Liver (tissue), 9 donors: Measurements from ENCODE around the gene EVI5. TPM values are rescaled to one million over a fixed set of nuclear protein-coding genes. Genes with fewer than 3 reads are reported as not detected.

Experiments used
- DNase-seq: peaks from one replicate; pipeline ENCODE4 v3.0.0-alpha.2; 2017; ENCODE audit warnings: low spot score
- H3K27ac ChIP-seq, 2 donors: one replicate each; pipeline ENCODE4 v1.7.0; 2013; ENCODE audit warnings: inconsistent platforms in 2 of 2, low read length in 2 of 2, control low read depth in 1 of 2, low read depth in 1 of 2, mild to moderate bottlenecking in 1 of 2
- H3K27me3 ChIP-seq, 4 donors: one replicate each; pipeline versions ENCODE4 v1.6.1 to v1.7.0; 2013; ENCODE audit warnings: low read length in 3 of 4, inconsistent platforms in 1 of 4, mild to moderate bottlenecking in 1 of 4, moderate library complexity in 1 of 4; ENCODE audit not compliant: control insufficient read depth in 4 of 4, insufficient read depth in 4 of 4
- H3K36me3 ChIP-seq, 4 donors: one replicate each; pipeline versions ENCODE4 v1.6.1 to v1.7.0; 2013; ENCODE audit warnings: low read length in 3 of 4, mild to moderate bottlenecking in 3 of 4, low read depth in 1 of 4, moderate library complexity in 1 of 4; ENCODE audit not compliant: control insufficient read depth in 4 of 4, insufficient read depth in 3 of 4
- H3K4me1 ChIP-seq, 4 donors: one replicate each; pipeline versions ENCODE4 v1.6.1 to v1.7.0; 2013; ENCODE audit warnings: low read length in 3 of 4, mild to moderate bottlenecking in 3 of 4, moderate library complexity in 1 of 4; ENCODE audit not compliant: control insufficient read depth in 4 of 4, insufficient read depth in 4 of 4
- H3K4me3 ChIP-seq, 3 donors: one replicate each; pipeline versions ENCODE4 v1.6.1 to v1.7.0; 2013; ENCODE audit warnings: low read length in 3 of 3, control low read depth in 1 of 3, low read depth in 1 of 3, mild to moderate bottlenecking in 1 of 3
- H3K9ac ChIP-seq, 2 donors: one replicate each; pipeline ENCODE4 v1.7.0; 2013; ENCODE audit warnings: low read length in 2 of 2, mild to moderate bottlenecking in 2 of 2, moderate library complexity in 2 of 2, control low read depth in 1 of 2, low read depth in 1 of 2
- H3K9me3 ChIP-seq, 4 donors: one replicate each; pipeline versions ENCODE4 v1.6.1 to v1.7.0; 2013; ENCODE audit warnings: low read length in 3 of 4; ENCODE audit not compliant: control insufficient read depth in 4 of 4
- EGR1 ChIP-seq, 2 donors: IDR thresholded peaks; 2 replicates each; pipeline ENCODE4 v1.6.1; 2016 to 2018; ENCODE audit warnings: antibody characterized with exemption in 2 of 2, low read depth in 2 of 2
- FOXA1 ChIP-seq: IDR thresholded peaks from 2 replicates; pipeline ENCODE4 v1.6.1; 2016; ENCODE audit warnings: antibody characterized with exemption
- FOXA2 ChIP-seq: IDR thresholded peaks from 2 replicates; pipeline ENCODE4 v1.6.1; 2016; ENCODE audit warnings: antibody characterized with exemption
- GABPA ChIP-seq, 2 donors: IDR thresholded peaks in 1 of 2; conservative IDR thresholded peaks in 1 of 2; 2 replicates each; pipeline ENCODE4 v1.6.1; 2016; ENCODE audit warnings: antibody characterized with exemption in 2 of 2, mild to moderate bottlenecking in 1 of 2, moderate library complexity in 1 of 2
- HNF4A ChIP-seq, 2 donors: conservative IDR thresholded peaks; 2 replicates each; pipeline ENCODE4 v1.6.1; 2016; ENCODE audit warnings: antibody characterized with exemption in 2 of 2, mild to moderate bottlenecking in 2 of 2
- HNF4G ChIP-seq: IDR thresholded peaks from 2 replicates; pipeline ENCODE4 v1.6.1; 2016; ENCODE audit warnings: antibody characterized with exemption
- JUND ChIP-seq, 2 donors: IDR thresholded peaks; 2 replicates each; pipeline ENCODE4 v1.6.1; 2016; ENCODE audit warnings: antibody characterized with exemption in 2 of 2
- NR2F2 ChIP-seq: IDR thresholded peaks from 2 replicates; pipeline ENCODE4 v1.6.1; 2016; ENCODE audit warnings: antibody characterized with exemption
- RAD21 ChIP-seq, 2 donors: IDR thresholded peaks; 2 replicates each; pipeline ENCODE4 v1.6.1; 2016; ENCODE audit warnings: antibody characterized with exemption in 2 of 2, mild to moderate bottlenecking in 2 of 2
- RXRA ChIP-seq, 2 donors: IDR thresholded peaks; 2 replicates each; pipeline ENCODE4 v1.6.1; 2017 to 2018; ENCODE audit warnings: antibody characterized with exemption in 2 of 2, mild to moderate bottlenecking in 1 of 2
- SP1 ChIP-seq: IDR thresholded peaks from 2 replicates; pipeline ENCODE4 v1.6.1; 2018; ENCODE audit warnings: antibody characterized with exemption, mild to moderate bottlenecking
- TAF1 ChIP-seq: conservative IDR thresholded peaks from 2 replicates; pipeline ENCODE4 v1.6.1; 2016; ENCODE audit warnings: antibody characterized with exemption, mild to moderate bottlenecking
- YY1 ChIP-seq: IDR thresholded peaks from 2 replicates; pipeline ENCODE4 v1.6.1; 2016; ENCODE audit warnings: antibody characterized with exemption, mild to moderate bottlenecking
- WGBS: extraction: QIAGEN DNeasy Blood & Tissue Kit; methylation state at CpG from one replicate; pipeline ENCODE4 v1.1.7; 2013; 5-methylcytosine and 5-hydroxymethylcytosine counted together
- polyA plus RNA-seq, 2 donors: library from polyadenylated mRNA; stranded (reverse) in 1 of 2; unstranded in 1 of 2; fragments of 200-250 nt in 1 of 2; fragments of >200 nt in 1 of 2; fragmentation: Nextera tagmentation in 1 of 2; extraction: Ambion mirVana in 1 of 2; gene quantifications; one replicate each; pipeline versions ENCODE4 v1.2.1 to v1.2.3, GENCODE V29; 2013 to 2015
- total RNA-seq, 2 donors: library from RNA; depleted of rRNA; stranded (reverse); fragments of >200 nt; gene quantifications; one replicate each; pipeline ENCODE4 v1.2.3, GENCODE V29; 2014
- TF ChIP-seq, protein P1 (sequence below): IDR thresholded peaks from 2 replicates; pipeline ENCODE4 v1.6.1; 2016; ENCODE audit warnings: antibody characterized with exemption
- TF ChIP-seq, protein P2 (sequence below): IDR thresholded peaks from 2 replicates; pipeline ENCODE4 v1.6.1; 2016; ENCODE audit warnings: antibody characterized with exemption
- TF ChIP-seq, protein P3 (sequence below): IDR thresholded peaks from 2 replicates; pipeline ENCODE4 v1.6.1; 2016; ENCODE audit warnings: antibody characterized with exemption, mild to moderate bottlenecking
- TF ChIP-seq, protein P4 (sequence below): IDR thresholded peaks from 2 replicates; pipeline ENCODE4 v1.6.1; 2016; ENCODE audit warnings: antibody characterized with exemption
- donor health status: healthy.
- donor health status: healthy.
- donor health status: healthy.
- donor health status: healthy.
- donor health status: healthy.

Gene EVI5
- total and polyA plus RNA-seq, 4 donors: 4.0 to 35.9 (median 19.1) TPM

DNA sequence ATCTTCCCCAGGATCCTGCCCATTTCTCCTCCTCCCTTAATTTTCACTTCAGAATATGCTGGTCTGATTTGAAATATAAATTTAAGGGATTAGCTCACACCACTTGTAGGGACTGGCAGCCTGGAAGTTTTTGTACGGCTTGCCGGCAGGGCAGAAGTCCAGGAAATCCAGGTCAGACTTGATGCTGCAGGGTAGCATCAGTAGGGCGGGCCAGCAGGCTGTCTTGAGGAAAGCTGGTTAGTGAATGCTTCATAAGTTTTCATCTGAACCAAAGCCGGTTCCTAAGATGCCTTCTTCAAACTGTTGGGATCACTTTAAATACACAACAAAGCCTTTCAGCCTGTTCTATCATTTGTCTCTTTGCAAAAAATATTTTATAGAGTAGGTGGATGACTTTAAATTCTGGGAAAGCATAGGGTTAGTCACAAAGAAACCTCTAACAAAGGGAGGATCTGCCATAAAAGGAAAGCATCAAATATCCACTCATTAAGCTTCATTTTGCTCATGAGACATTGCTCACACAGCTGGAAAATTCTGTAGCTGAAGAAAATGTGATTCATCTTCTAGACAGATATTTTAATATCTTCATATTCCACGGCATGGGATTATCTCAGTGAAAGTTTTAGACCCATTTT, 207.5 kb downstream of the EVI5 start (continued):
- TF ChIP-seq, protein P1, sequence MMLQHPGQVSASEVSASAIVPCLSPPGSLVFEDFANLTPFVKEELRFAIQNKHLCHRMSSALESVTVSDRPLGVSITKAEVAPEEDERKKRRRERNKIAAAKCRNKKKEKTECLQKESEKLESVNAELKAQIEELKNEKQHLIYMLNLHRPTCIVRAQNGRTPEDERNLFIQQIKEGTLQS: no peak
- TF ChIP-seq FOXA1: no peak
- TF ChIP-seq, protein P2, sequence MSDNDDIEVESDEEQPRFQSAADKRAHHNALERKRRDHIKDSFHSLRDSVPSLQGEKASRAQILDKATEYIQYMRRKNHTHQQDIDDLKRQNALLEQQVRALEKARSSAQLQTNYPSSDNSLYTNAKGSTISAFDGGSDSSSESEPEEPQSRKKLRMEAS: no peak
- no peak for TF ChIP-seq YY1
- TF ChIP-seq FOXA2: no peak
- no peak for TF ChIP-seq JUND (IDR thresholded peaks at IDR 0.05)

DNA sequence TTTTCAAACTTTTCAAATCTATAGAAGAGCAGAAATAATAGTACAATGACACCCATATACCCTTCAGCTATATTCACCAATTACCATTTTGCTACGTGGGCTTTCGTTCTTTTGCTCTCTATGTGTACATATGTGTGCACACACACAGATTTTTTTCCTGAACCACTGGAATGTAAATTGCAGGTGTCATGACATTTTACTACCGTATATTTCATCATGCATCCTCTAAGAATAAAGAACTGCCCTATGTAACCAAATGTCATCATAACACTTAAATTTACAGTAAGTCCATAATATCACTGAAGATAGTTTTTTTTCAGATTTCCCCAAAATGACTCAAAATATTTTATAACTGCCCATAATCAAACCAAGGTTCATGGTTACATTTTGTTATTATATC, 209.8 kb downstream of the EVI5 start:
- WGBS: 92% methylated on average over 3 of the region's 3 CpGs
- no peak overlapping the region for H3K4me3 ChIP-seq
- no peak for DNase-seq
- TF ChIP-seq EGR1 (IDR thresholded peaks at IDR 0.05; ENCODE audit: low read depth in 2 of 2) (no peak), RXRA (IDR thresholded peaks at IDR 0.05) (no peak), HNF4G (no peak), TAF1 (no peak), JUND (IDR thresholded peaks at IDR 0.05) (no peak), GABPA (IDR thresholded peaks at IDR 0.05 in 1 of 2, conservative IDR thresholded peaks at IDR 0.05 in 1 of 2) (no peak), YY1 (no peak), HNF4A (conservative IDR thresholded peaks at IDR 0.05) (no peak), FOXA1 (no peak), FOXA2 (no peak), NR2F2 (no peak), RAD21 (IDR thresholded peaks at IDR 0.05) (no peak), SP1 (no peak)
- TF ChIP-seq, protein P3, sequence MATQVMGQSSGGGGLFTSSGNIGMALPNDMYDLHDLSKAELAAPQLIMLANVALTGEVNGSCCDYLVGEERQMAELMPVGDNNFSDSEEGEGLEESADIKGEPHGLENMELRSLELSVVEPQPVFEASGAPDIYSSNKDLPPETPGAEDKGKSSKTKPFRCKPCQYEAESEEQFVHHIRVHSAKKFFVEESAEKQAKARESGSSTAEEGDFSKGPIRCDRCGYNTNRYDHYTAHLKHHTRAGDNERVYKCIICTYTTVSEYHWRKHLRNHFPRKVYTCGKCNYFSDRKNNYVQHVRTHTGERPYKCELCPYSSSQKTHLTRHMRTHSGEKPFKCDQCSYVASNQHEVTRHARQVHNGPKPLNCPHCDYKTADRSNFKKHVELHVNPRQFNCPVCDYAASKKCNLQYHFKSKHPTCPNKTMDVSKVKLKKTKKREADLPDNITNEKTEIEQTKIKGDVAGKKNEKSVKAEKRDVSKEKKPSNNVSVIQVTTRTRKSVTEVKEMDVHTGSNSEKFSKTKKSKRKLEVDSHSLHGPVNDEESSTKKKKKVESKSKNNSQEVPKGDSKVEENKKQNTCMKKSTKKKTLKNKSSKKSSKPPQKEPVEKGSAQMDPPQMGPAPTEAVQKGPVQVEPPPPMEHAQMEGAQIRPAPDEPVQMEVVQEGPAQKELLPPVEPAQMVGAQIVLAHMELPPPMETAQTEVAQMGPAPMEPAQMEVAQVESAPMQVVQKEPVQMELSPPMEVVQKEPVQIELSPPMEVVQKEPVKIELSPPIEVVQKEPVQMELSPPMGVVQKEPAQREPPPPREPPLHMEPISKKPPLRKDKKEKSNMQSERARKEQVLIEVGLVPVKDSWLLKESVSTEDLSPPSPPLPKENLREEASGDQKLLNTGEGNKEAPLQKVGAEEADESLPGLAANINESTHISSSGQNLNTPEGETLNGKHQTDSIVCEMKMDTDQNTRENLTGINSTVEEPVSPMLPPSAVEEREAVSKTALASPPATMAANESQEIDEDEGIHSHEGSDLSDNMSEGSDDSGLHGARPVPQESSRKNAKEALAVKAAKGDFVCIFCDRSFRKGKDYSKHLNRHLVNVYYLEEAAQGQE: no peak
- TF ChIP-seq, protein P4, sequence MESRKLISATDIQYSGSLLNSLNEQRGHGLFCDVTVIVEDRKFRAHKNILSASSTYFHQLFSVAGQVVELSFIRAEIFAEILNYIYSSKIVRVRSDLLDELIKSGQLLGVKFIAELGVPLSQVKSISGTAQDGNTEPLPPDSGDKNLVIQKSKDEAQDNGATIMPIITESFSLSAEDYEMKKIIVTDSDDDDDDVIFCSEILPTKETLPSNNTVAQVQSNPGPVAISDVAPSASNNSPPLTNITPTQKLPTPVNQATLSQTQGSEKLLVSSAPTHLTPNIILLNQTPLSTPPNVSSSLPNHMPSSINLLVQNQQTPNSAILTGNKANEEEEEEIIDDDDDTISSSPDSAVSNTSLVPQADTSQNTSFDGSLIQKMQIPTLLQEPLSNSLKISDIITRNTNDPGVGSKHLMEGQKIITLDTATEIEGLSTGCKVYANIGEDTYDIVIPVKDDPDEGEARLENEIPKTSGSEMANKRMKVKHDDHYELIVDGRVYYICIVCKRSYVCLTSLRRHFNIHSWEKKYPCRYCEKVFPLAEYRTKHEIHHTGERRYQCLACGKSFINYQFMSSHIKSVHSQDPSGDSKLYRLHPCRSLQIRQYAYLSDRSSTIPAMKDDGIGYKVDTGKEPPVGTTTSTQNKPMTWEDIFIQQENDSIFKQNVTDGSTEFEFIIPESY: no peak
- TF ChIP-seq, protein P1: no peak
- TF ChIP-seq, protein P2: no peak
- H3K27me3 ChIP-seq: no peaks in the 10 kb centered on the region
- no peaks in the 10 kb centered on the region for H3K9me3 ChIP-seq
- no peaks in the 10 kb centered on the region for H3K4me1 ChIP-seq
- peaks cover 0 to 6% (median 1%) of the 10 kb centered on the region in 4 donors for H3K36me3 ChIP-seq
- no peak overlapping the region for H3K9ac ChIP-seq
- no peak overlapping the region for H3K27ac ChIP-seq
